OCI-LY3 (cell line): ENCODE measurements around the gene LEMD2.

ENCODE experiments used
- H2AFZ ChIP-seq: fragments of 200-600, 300-600 bp; shearing (Covaris generic); 2 replicates; pipeline ENCODE4 v1.6.0; 2014; ENCODE audit warnings: antibody characterized with exemption, low read depth, low read length
- H3K27ac ChIP-seq: fragments of 200-600, 300-600 bp; sonication (generic); 2 replicates; pipeline ENCODE4 v1.5.1; 2014; ENCODE audit warnings: mild to moderate bottlenecking, low read length, moderate library complexity, mixed read lengths
- H3K27me3 ChIP-seq: fragments of 200-600, 300-600 bp; sonication (generic); 2 replicates; pipeline ENCODE4 v1.6.1; 2014; ENCODE audit warnings: low read depth, low read length, mixed read lengths
- H3K36me3 ChIP-seq: fragments of 200-600, 300-600 bp; sonication (generic); replicated peaks from 2 replicates; pipeline ENCODE3; 2014; ENCODE audit warnings: low read depth, low read length, mixed read lengths
- H3K4me1 ChIP-seq: fragments of 300-600, 200-600 bp; sonication (generic); 2 replicates; pipeline ENCODE4 v1.6.1; 2014; ENCODE audit warnings: low read length, mixed read lengths
- H3K4me2 ChIP-seq: fragments of 200-600, 300-600 bp; sonication (generic); 2 replicates; pipeline ENCODE4 v1.6.1; 2014; ENCODE audit warnings: low read length, mixed read lengths
- H3K4me3 ChIP-seq: fragments of 300-600, 200-600 bp; sonication (generic); 2 replicates; pipeline ENCODE4 v1.5.1; 2014; ENCODE audit warnings: antibody characterized with exemption, mild to moderate bottlenecking, low read length, moderate library complexity
- H3K79me2 ChIP-seq: fragments of 300-600, 200-600 bp; shearing (Covaris generic); 2 replicates; pipeline ENCODE4 v1.6.1; 2014; ENCODE audit warnings: mild to moderate bottlenecking, low read length, mixed read lengths
- H3K9ac ChIP-seq: fragments of 300-600, 200-600 bp; shearing (Covaris generic); 2 replicates; pipeline ENCODE4 v1.6.0; 2014; ENCODE audit warnings: mild to moderate bottlenecking, low read length, moderate library complexity
- H3K9me3 ChIP-seq: fragments of 200-600, 300-600 bp; shearing (Covaris generic); 2 replicates; pipeline ENCODE4 v1.6.1; 2014; ENCODE audit warnings: low read length, mixed read lengths; ENCODE audit not compliant: insufficient read depth
- H4K20me1 ChIP-seq: fragments of 200-600, 300-600 bp; sonication (generic); 2 replicates; pipeline ENCODE4 v1.6.1; 2016; ENCODE audit warnings: low read length, mixed read lengths; ENCODE audit not compliant: insufficient read depth
- CTCF ChIP-seq: fragments of 200-600, 300-600 bp; sonication (generic); IDR thresholded peaks from 2 replicates; pipeline ENCODE4 v1.5.1; 2014; ENCODE audit warnings: antibody characterized with exemption, low read length, low read depth
- EZH2phosphoT487 ChIP-seq: fragments of 200-600 bp; shearing (Covaris generic); IDR thresholded peaks from 2 replicates; pipeline ENCODE4 v1.6.1; 2018; ENCODE audit warnings: antibody characterized with exemption, mixed run types, low read depth

The LEMD2 gene

GRCh38 chr6:33769248-33769821 lies 19.6 kb downstream of the LEMD2 start:
- TF ChIP-seq EZH2phosphoT487 (no peak), CTCF (no peak)
- no peaks in the 10 kb centered on the region for H3K27me3 ChIP-seq
- no peaks in the 10 kb centered on the region for H4K20me1 ChIP-seq
- no peak overlapping the region for H3K4me2 ChIP-seq
- H3K36me3 ChIP-seq, result no peaks in the 10 kb centered on the region
- no peak overlapping the region for H3K27ac ChIP-seq
- H3K79me2 ChIP-seq, result no peaks in the 10 kb centered on the region
- no peaks in the 10 kb centered on the region for H3K9me3 ChIP-seq
- H3K9ac ChIP-seq, result no peak overlapping the region
- no peak overlapping the region for H2AFZ ChIP-seq
- no peaks in the 10 kb centered on the region for H3K4me1 ChIP-seq
- H3K4me3 ChIP-seq, result no peak overlapping the region

DNA sequence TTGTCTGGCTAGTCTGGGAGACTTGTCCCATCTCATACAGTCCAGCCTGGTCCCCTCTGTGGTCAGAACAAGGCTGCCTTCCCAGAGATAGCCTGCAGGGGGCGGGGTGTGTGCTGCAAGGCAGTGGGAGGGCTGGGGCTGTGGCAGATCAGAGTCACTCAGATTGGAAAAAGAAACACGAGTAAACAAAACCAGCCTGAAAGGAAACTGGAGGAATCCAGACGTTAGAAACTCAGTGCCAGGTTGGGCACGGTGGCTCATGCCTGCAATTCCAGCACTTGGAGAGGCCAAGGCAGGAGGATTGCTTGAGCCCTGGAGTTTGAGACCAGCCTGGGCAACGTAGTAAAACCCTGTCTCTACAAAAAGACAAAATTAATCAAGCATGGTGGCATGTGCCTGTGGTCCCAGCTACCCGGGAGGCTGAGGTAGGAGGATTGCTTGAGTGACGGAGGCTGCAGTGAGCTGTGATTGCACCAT lies 20.2 kb downstream of the LEMD2 start:
- no peaks in the 10 kb centered on the region for H3K79me2 ChIP-seq
- no peak overlapping the region for H3K27ac ChIP-seq
- H3K4me2 ChIP-seq, result no peak overlapping the region
- H3K4me3 ChIP-seq, result no peak overlapping the region
- H4K20me1 ChIP-seq, result no peaks in the 10 kb centered on the region
- H3K36me3 ChIP-seq, result no peaks in the 10 kb centered on the region
- no peaks in the 10 kb centered on the region for H3K27me3 ChIP-seq
- no peak overlapping the region for H3K9ac ChIP-seq
- no peaks in the 10 kb centered on the region for H3K9me3 ChIP-seq
- H3K4me1 ChIP-seq, result no peaks in the 10 kb centered on the region
- H2AFZ ChIP-seq, result no peak overlapping the region
- no peak for TF ChIP-seq EZH2phosphoT487
- TF ChIP-seq CTCF, result peak; percentile 67

GRCh38 chr6:33766921-33767907 lies 21.7 kb downstream of the LEMD2 start:
- Histone ChIP-seq H4K20me1 (no peaks in the 10 kb centered on the region), H3K4me1 (no peaks in the 10 kb centered on the region), H3K4me3 (no peak overlapping the region), H3K36me3 (no peaks in the 10 kb centered on the region), H3K79me2 (no peaks in the 10 kb centered on the region), H3K4me2 (no peak overlapping the region), H3K27ac (no peak overlapping the region), H3K9ac (no peak overlapping the region), H3K27me3 (no peaks in the 10 kb centered on the region), H2AFZ (no peak overlapping the region), H3K9me3 (no peaks in the 10 kb centered on the region)
- TF ChIP-seq EZH2phosphoT487 (no peak), CTCF (no peak)

GRCh38 chr6:33765368-33765767 lies 23.6 kb downstream of the LEMD2 start:
- no peaks in the 10 kb centered on the region for H3K79me2 ChIP-seq
- no peaks in the 10 kb centered on the region for H3K4me1 ChIP-seq
- no peak overlapping the region for H2AFZ ChIP-seq
- H3K9ac ChIP-seq, result no peak overlapping the region
- TF ChIP-seq EZH2phosphoT487 (no peak), CTCF (no peak)
- H3K4me3 ChIP-seq, result no peak overlapping the region
- H4K20me1 ChIP-seq, result no peaks in the 10 kb centered on the region
- H3K27ac ChIP-seq, result no peak overlapping the region
- H3K9me3 ChIP-seq, result no peaks in the 10 kb centered on the region
- H3K27me3 ChIP-seq, result no peaks in the 10 kb centered on the region
- no peaks in the 10 kb centered on the region for H3K36me3 ChIP-seq
- no peak overlapping the region for H3K4me2 ChIP-seq
